IPS-18a (cell line): ENCODE measurements around the gene SIRPB2.

ENCODE experiments used
- H3K27ac ChIP-seq: one replicate; pipeline ENCODE4 v1.5.1; 2013; ENCODE audit warnings: low read length
- H3K27me3 ChIP-seq: one replicate; pipeline ENCODE4 v1.6.1; 2013; ENCODE audit warnings: mild to moderate bottlenecking, low read length; ENCODE audit not compliant: control insufficient read depth, insufficient read depth
- H3K36me3 ChIP-seq: one replicate; pipeline ENCODE4 v1.6.1; 2013; ENCODE audit warnings: low read depth, low read length; ENCODE audit not compliant: control insufficient read depth
- H3K4me1 ChIP-seq: one replicate; pipeline ENCODE4 v1.6.1; 2013; ENCODE audit warnings: low read depth, low read length; ENCODE audit not compliant: control insufficient read depth
- H3K4me3 ChIP-seq: one replicate; pipeline ENCODE4 v1.5.1; 2013; ENCODE audit warnings: low read length
- H3K9ac ChIP-seq: one replicate; pipeline ENCODE4 v1.6.1; 2013; ENCODE audit warnings: mild to moderate bottlenecking, low read length, moderate library complexity
- H3K9me3 ChIP-seq: one replicate; pipeline ENCODE4 v1.6.1; 2013; ENCODE audit warnings: low read depth, low read length; ENCODE audit not compliant: control insufficient read depth

The SIRPB2 gene

GRCh38 chr20:1526310-1526709, 35.1 kb upstream of the SIRPB2 start:
- Histone ChIP-seq H3K27me3 (no peaks in the 10 kb centered on the region), H3K4me1 (no peaks in the 10 kb centered on the region), H3K9me3 (no peaks in the 10 kb centered on the region), H3K4me3 (no peak overlapping the region), H3K27ac (no peak overlapping the region), H3K36me3 (no peaks in the 10 kb centered on the region), H3K9ac (no peak overlapping the region)

- no peaks in the 10 kb centered on the region for H3K27me3 ChIP-seq
These were observed 32.8 kb upstream of the SIRPB2 start for GRCh38 chr20:1524004-1524403.

GRCh38 chr20:1517010-1517409, 25.8 kb upstream of the SIRPB2 start:
- Histone ChIP-seq H3K27ac (no peak overlapping the region), H3K4me3 (no peak overlapping the region), H3K27me3 (no peaks in the 10 kb centered on the region), H3K9me3 (no peaks in the 10 kb centered on the region), H3K36me3 (no peaks in the 10 kb centered on the region), H3K9ac (no peak overlapping the region), H3K4me1 (peaks cover 10% of the 10 kb centered on the region)

More at GRCh38 chr20:1524004-1524403, 32.8 kb upstream of the SIRPB2 start:
- no peaks in the 10 kb centered on the region for H3K36me3 ChIP-seq
- no peak overlapping the region for H3K9ac ChIP-seq
- H3K4me1 ChIP-seq = no peaks in the 10 kb centered on the region
- no peak overlapping the region for H3K4me3 ChIP-seq
- H3K27ac ChIP-seq = no peak overlapping the region
- no peaks in the 10 kb centered on the region for H3K9me3 ChIP-seq

GRCh38 chr20:1513801-1514200, 22.6 kb upstream of the SIRPB2 start:
- Histone ChIP-seq H3K36me3 (no peaks in the 10 kb centered on the region), H3K9me3 (no peaks in the 10 kb centered on the region), H3K4me3 (no peak overlapping the region), H3K27me3 (no peaks in the 10 kb centered on the region), H3K27ac (no peak overlapping the region), H3K9ac (no peak overlapping the region), H3K4me1 (peaks cover 9% of the 10 kb centered on the region)

GRCh38 chr20:1509237-1509636, 18.0 kb upstream of the SIRPB2 start:
- Histone ChIP-seq H3K27ac (no peak overlapping the region), H3K9me3 (no peaks in the 10 kb centered on the region), H3K27me3 (no peaks in the 10 kb centered on the region), H3K4me1 (peaks cover 3% of the 10 kb centered on the region), H3K4me3 (no peak overlapping the region), H3K36me3 (no peaks in the 10 kb centered on the region), H3K9ac (no peak overlapping the region)

GRCh38 chr20:1508574-1508973, 17.4 kb upstream of the SIRPB2 start:
- H3K36me3 ChIP-seq = no peaks in the 10 kb centered on the region
- no peak overlapping the region for H3K27ac ChIP-seq
- H3K4me3 ChIP-seq = no peak overlapping the region
- peaks cover 3% of the 10 kb centered on the region for H3K4me1 ChIP-seq
- no peaks in the 10 kb centered on the region for H3K9me3 ChIP-seq
- no peaks in the 10 kb centered on the region for H3K27me3 ChIP-seq
- no peak overlapping the region for H3K9ac ChIP-seq

- H3K4me1 ChIP-seq = peaks cover 3% of the 10 kb centered on the region
- no peak overlapping the region for H3K9ac ChIP-seq
These were observed 16.1 kb upstream of the SIRPB2 start for GRCh38 chr20:1507276-1507675.

GRCh38 chr20:1505871-1506270, 14.7 kb upstream of the SIRPB2 start:
- H3K27me3 ChIP-seq = no peaks in the 10 kb centered on the region
- no peak overlapping the region for H3K4me3 ChIP-seq
- no peaks in the 10 kb centered on the region for H3K36me3 ChIP-seq
- H3K27ac ChIP-seq = no peak overlapping the region
- H3K9ac ChIP-seq = no peak overlapping the region
- H3K4me1 ChIP-seq = peaks cover 7% of the 10 kb centered on the region
- H3K9me3 ChIP-seq = no peaks in the 10 kb centered on the region

More at GRCh38 chr20:1507276-1507675, 16.1 kb upstream of the SIRPB2 start:
- H3K9me3 ChIP-seq = no peaks in the 10 kb centered on the region
- no peaks in the 10 kb centered on the region for H3K27me3 ChIP-seq
- H3K27ac ChIP-seq = no peak overlapping the region
- H3K4me3 ChIP-seq = no peak overlapping the region
- no peaks in the 10 kb centered on the region for H3K36me3 ChIP-seq

GRCh38 chr20:1505361-1505760, 14.1 kb upstream of the SIRPB2 start:
- no peaks in the 10 kb centered on the region for H3K9me3 ChIP-seq
- peaks cover 12% of the 10 kb centered on the region for H3K4me1 ChIP-seq
- H3K36me3 ChIP-seq = no peaks in the 10 kb centered on the region
- H3K27ac ChIP-seq = no peak overlapping the region
- no peaks in the 10 kb centered on the region for H3K27me3 ChIP-seq
- H3K4me3 ChIP-seq = no peak overlapping the region
- H3K9ac ChIP-seq = no peak overlapping the region

GRCh38 chr20:1503564-1504227, 12.5 kb upstream of the SIRPB2 start:
- Histone ChIP-seq H3K27ac (no peak overlapping the region), H3K36me3 (no peaks in the 10 kb centered on the region), H3K4me1 (peaks cover 12% of the 10 kb centered on the region), H3K4me3 (no peak overlapping the region), H3K9me3 (no peaks in the 10 kb centered on the region), H3K9ac (no peak overlapping the region), H3K27me3 (no peaks in the 10 kb centered on the region)

- no peak overlapping the region for H3K9ac ChIP-seq
- H3K4me1 ChIP-seq = peaks cover 9% of the 10 kb centered on the region
- no peaks in the 10 kb centered on the region for H3K9me3 ChIP-seq
- H3K27me3 ChIP-seq = no peaks in the 10 kb centered on the region
- H3K4me3 ChIP-seq = no peak overlapping the region
- no peak overlapping the region for H3K27ac ChIP-seq
- H3K36me3 ChIP-seq = no peaks in the 10 kb centered on the region
These were observed 9.3 kb upstream of the SIRPB2 start for GRCh38 chr20:1500496-1500895.
